HG02840 (cell line): ENCODE results near the gene FREY1.

Experiments used
- ATAC-seq: cut with Tn5 transposase; IDR thresholded peaks from one replicate; pipeline ENCODE4 v1.9.1; 2021; ENCODE audit warnings: mild to moderate bottlenecking, moderate library complexity, moderate number of reproducible peaks; ENCODE audit not compliant: unreplicated experiment, low FRiP score

The FREY1 gene

DNA sequence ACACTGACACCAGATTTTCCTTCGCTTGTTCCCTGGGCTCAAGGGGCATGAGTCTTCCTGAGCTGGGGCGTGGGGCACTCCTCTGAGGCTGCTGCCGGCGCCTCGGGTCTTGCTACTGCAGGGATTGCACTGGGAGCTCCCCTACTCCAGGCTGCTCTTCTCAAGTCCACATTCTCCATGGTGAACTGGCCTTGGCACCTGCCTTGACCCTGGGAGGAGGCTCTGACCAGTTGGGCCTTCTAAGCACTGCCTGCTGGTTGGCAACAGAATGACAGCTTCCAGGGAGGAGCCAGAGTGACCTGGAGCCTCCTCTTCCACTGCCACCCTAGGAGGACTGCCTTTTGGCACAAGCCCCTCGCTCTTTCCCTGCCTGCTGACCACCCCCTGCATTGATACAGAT, 9.5 kb downstream of the FREY1 start:
- no peak for ATAC-seq

DNA sequence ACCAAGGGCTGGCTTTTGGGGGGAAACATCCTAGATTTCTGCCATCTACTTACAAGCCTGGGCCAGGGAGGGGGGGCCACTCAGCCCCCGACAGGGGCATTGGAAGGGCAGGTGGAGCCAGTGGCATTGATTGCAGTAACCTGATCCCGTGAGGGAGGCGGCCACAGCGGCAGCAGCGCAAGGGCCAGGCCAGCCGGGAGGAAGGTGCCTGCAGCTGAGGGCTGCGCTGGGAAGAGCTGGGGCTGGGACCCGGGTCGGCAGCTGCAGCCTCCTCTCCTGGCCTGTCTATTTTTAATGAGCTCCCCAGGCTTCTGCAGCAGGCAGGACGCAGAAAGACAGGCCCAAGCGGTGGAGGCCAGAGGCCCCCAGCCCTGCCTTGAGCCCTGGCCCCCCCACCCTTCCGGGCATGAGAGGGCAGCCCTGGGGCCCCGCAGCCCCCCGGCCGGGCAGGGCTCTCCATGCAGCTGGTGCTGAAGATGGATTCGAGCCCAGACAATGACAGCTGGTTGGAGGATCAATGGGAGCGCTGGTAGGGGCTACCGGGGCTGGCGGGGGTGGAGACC, 10.6 kb downstream of the FREY1 start:
- ATAC-seq = no peak

DNA sequence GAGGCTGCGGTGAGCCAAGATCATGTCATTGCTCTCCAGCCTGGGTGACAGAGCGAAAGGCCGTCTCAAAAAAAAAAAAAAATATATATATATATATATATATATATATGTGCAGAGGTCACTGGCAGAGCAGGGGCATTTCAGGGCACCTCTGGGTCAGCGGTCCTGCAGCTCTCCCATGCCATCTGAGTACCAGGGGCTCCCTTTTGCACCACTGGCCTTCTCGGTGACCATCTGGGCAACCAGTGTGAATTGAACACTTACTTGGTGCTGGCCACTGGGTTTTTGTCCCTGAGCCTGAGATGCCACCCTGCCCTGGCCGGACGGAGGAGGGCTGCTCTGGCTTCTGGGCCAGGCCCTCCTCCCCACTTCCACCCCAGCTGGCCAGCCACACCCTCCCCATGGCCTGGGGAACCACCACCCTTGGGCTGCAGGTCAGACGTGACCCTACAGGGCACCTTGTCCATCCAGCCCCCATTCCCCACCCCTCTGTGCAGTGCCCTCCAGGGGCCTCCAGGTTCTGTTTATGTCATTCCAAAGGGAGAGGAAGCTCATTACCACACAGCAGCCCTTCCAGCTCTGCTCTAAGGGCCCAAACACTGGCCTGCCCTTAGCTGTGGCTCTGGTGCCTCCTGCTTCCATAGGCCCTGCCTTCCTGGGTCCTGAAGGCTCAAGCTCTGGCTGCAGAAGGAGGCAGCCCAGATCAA, 11.4 kb downstream of the FREY1 start:
- no peak for ATAC-seq

DNA sequence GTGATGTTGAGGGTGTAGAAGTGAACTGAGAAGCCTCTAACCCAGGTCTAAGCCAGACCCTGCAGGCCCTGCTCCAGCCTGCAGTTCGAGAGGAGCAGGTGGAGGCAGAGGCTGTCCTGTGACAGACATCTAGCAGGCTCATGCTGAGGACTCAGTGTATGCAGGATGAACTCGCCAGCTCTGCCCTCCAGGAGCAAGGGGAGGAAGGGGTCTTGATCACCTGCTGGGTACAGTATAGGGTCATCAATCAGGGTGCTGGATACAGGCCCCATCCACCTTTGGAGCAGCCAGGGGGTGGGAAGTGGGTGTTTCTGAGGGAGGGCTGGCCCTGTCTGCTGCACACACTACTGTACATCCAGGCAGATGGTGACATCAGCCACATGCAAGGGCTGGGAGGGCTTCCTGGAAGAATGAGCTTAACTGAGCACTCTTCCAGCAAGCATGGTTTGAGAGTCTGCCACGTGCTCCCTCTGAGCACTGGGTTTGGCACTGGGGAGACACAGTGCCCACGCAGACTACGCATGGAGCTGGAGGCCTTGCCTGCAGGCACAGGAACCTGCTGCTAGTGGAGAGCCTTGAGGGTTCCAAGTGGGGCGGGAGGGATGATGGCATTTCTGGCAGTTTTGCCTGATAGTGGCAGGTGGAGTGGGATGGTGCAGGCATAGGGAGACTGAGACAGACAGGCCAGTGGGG, 12.4 kb downstream of the FREY1 start:
- ATAC-seq = no peak

DNA sequence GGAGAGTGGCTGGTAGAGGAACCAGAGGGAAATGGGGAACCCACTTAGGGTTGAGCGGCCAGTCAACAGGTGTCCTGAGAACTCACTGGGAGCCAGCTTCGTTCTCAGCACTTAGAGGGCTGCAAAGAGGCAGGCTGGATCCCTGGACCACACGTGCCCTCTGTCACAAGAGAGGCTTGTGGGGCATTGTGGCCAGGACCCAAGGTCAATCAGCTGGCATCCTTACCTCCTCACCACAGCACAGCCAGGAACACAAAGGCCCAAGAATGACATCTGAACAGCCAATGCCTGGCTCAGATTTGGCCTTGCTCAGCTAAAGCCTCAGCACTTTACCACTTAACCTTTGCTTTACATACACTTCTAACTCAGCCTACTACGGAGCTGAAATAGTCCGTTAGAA, 14.2 kb downstream of the FREY1 start:
- no peak for ATAC-seq

DNA sequence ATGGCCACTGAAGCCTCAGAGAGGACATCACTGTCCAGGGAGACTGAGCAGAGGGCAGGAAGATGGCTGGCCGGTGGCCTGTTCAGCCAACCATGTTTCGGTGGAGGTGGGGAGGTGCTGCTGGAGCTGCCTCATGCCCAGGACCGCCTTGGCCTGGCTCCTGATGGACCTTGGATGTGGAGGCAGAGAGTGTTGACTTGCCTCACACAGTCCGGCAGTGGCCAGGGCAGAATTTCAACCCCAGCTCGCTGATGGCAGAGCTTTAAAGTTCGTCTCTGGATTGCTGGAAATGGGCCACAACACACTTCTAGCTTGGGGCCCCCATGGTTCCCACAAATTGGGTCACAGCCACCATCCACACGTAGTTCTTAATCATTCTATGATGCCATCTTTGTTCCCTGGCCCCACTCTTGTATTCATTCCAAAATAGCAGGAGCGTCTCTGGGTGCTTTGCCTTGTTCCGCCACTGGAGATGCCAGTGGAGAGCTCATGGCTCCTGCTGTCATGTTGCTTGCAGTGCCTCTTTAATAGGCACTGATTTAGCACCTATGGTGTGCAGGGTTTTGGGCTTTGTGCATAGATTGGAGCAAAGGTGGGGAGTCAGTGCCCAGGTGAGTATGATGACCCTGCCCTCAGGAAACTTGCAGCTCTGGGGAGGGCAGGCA, 16.1 kb downstream of the FREY1 start:
- ATAC-seq = no peak

DNA sequence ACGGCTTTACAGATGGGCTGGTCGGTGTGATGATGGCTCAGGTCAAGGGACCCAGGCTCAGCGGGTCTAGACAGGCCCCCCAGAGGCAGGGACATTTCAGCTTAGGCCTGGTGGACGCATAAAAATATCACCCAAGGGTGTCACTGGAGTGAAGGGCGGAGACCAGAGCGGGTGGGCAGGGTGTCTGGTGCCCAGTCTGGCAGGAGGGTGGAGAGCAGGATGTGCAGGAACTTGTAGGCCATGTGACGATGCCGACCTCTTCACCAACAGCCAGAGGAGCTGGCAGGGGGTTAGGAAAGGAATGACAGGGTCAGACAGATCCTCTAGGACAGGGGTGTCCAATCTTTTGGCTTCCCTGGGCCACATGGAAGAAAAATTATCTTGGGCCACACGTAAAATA, 17.1 kb downstream of the FREY1 start:
- ATAC-seq = no peak

DNA sequence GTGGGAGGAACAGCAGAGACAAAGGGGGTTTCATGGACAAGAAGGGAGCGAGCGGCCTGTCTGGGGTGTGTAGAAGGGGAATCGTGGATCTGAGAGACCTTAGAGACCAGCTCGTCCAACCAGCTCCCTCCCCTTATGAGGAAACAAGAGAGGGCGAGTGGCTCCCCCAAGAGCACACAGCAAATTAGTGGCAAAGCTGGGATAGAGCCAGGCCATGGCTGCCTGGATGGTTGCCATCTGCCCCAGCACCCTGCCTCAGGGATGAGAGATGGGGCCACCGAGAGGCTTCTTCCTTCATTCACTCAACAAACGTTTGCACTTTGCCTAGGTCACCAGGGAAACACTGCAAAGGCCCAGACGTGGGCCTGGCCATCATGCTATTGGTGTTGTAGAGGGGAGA, 17.5 kb downstream of the FREY1 start:
- no peak for ATAC-seq

DNA sequence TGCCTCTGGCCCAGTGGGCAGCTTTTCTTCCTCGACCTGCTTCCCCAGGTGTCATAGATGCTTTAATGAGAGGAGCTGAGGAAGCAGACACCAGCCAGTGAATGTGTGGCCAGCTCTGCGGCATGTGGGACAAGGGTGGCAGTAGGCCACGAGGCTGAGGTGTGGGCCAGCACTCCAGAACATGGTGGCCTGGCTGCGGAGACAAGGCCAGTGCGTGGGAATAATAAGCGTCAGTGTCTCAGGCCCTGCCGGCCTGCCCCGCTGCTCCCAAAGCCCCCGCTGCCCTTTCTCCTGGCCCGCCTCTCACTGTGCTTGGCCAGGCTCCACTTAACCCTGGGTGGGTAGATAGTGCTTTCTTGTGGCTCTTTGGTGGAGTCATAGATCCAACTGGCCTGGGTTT, 19.5 kb downstream of the FREY1 start:
- no peak for ATAC-seq

DNA sequence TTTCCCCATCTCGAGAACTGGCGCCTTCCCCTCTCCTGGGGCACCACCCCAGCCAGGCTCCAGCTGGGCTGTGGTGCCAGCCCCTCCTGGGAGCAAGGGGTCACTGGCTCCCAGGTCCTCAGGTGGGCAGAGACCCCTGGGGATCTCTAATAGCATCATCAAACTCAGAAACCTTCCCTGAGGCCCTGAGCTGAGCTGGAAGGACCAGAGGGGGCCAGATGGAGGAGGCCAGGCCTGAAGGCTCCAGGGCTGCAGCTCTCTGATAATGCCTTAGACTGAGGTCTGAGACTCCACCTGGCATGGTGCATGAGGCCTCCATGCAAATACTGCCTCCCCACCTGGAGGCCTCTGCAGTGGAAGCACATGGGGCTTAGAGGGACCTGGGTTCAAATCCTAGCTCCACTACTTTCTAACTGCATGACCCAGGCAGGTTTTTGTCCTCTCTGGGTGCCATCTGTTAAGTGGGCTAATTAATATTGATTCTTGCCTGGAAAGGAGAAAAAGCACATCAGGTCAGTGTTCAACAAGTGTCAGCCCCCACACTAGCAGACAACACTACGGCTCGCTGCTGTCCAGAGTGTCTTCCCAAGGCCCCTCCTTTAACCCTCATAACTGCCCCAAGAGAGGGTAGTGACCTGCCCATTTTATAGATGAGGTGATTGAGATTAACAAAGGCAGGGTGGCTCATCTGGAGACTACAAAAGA, 20.1 kb downstream of the FREY1 start:
- ATAC-seq = no peak

DNA sequence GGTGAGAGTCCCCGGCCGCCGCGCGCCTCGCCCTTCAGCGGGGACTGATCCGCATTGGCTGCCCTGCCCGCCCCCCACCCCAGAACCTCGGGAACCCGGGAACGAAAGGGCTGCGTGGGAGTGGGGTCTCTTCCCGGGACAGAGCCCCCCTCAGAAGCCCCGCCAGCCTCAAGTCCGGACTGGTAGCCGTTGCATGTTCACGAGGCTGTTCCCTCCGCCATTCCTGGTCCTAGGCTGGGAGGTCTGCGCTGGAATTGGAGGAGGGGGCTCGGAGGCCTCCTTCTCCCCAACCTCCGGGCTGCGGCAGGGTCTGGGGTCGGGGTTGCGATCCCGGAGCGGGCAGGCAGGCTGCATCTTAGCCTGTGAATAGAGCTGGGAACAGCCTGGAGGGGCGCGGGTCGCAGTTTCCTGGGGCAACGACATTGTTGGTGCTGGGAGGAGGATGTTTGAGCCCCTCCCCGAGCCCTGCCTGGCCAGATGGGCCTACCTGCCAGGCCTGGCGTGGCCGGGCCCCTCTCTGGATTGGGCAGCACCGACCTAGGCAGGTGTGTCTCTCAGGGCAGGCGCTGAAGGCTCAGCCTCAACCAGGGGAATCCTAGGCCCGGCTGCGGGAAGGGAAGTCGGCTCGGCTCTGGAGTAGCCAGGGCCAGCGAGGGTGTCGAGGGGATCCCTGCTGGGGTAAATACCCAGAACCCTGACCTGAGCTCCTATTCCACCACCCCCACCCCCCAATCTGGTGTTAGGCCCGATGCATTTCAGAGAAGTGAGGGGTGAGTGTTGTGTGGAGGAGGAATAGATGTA, 20.9 kb downstream of the FREY1 start:
- no peak for ATAC-seq

DNA sequence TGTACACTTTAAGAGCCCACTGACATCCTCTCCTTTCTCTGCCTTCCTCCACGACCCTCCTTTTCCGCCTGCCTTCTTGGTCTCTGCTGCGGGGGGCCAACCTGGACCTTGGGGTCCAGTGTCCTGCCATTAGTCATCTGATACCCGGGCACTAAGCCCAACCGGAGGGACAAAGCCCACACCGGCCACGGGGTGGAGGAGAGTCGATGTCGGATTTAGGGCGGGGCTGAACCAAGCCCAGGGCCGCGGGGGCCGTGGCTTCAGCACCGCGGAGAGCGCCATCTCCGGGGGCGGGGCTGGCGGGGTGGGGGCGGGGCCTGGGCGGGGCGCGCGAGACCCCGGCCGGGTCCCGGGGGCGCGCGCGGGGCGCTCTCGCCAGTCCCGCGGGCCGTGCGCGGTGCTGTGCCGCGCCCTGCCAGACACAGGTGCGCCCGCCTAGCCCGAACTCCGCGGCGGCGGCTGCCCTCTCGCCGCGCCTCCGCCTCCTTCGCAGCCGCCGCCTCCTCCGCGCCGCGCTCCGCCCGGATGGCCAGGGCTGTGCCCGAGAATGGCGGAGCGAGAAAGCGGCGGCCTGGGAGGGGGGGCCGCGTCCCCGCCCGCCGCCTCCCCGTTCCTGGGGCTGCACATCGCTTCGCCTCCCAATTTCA, 21.7 kb downstream of the FREY1 start, which contains the start of gene MAPK8IP1:
MAPK8IP1 (plus strand) TSS at position 378 of the 647 bp plus-strand sequence; CDS start at position 548, 170 bp downstream.
- no peak for ATAC-seq

DNA sequence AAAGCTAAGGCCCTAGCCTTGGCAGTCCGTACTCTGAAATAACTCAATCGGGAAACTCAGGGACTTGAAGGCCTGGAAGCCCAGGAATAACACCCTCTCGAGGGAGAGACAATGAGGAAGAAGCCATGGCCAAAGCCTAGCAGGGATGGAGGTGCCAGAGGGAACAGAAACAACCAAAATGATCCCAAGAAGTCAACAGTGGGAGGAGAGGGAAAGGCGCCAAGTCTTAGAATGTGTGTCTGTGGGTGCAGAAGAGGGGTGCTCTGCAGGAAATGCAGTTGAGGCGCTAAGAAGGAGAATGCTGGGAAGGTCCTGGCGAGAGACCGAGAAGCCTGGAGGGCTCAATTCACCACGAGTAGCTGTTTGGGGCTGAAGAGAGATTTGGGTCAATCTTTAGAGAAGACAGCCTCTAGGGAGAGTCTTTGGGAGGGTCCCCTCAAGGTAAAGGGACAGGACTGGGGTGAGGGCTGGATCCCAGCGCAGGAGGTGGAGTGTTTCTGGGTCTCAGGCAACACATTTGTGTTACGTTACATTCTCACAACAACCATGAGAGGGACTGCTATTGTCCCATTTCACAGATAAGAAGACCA, 22.4 kb downstream of the FREY1 start:
- no peak for ATAC-seq

DNA sequence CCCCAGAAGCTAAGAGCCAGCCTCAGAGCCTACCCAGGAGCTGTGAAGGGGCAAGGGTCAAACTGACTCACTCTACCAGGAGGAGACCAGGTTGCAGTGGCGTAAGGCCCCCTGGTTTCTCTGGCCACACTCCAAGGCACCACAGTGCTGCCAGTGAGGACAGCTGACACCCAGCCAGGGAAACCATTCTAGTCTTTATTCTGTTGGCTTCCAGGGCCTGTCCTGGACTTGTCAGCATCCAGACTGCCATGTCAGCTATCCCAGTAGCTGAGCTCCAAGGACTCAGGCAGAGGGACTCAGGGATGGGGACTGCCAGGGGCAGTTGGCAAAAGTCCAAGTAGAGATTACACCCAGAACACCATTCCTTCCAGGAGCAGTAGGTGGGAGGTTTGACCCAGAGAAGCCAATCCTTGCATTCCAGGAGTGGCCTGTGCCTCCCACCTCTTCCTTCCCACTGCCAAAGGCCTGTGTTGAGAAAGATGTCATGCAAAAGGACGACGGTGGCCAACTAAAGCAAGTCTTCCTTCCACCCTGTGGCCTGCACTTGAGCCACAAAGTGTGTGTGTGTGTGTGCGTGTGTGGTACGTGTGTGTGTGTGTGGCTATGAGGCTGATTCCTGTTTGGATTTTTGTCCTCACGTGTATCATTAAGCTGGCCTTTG, 25.2 kb downstream of the FREY1 start:
- ATAC-seq = no peak

DNA sequence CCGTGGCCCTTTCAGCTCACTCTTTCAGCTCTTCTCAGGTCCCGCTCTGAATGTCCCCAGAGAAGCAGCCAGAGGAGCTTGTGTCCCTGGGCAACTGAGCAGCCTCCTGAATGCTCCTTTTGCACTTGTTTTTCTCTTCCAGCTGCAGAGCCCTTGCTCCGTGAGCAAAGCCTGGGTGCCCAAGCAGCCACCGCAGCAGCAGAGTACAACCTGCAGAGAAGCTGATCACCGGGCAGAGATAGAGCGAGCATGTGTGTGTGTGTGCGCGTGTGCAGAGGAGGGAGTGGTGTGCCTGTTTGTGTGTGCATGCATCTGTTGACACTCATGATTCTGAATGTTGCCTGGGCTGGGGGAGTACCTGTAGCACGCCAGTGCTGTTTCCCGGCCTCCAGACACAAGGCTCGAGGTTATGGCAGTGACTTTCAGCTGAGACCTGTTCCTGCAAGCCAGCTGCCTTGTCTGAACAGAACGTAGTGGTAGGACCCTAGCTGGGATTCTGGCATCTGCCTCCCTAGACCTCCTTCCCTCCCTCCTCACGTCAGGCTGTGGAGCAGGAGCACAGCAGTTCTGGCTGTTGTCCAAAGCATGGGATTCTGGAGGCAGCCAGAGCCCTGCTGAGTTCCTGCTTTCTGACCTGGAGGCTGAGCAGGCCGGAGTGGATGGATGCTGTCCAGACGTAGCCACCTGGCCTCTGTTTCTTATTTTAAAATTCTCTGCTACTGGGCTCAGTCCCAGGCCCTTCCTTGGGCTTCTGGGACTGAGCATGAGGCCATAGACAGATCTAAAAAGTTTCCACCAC, 26.1 kb downstream of the FREY1 start:
- ATAC-seq = no peak

DNA sequence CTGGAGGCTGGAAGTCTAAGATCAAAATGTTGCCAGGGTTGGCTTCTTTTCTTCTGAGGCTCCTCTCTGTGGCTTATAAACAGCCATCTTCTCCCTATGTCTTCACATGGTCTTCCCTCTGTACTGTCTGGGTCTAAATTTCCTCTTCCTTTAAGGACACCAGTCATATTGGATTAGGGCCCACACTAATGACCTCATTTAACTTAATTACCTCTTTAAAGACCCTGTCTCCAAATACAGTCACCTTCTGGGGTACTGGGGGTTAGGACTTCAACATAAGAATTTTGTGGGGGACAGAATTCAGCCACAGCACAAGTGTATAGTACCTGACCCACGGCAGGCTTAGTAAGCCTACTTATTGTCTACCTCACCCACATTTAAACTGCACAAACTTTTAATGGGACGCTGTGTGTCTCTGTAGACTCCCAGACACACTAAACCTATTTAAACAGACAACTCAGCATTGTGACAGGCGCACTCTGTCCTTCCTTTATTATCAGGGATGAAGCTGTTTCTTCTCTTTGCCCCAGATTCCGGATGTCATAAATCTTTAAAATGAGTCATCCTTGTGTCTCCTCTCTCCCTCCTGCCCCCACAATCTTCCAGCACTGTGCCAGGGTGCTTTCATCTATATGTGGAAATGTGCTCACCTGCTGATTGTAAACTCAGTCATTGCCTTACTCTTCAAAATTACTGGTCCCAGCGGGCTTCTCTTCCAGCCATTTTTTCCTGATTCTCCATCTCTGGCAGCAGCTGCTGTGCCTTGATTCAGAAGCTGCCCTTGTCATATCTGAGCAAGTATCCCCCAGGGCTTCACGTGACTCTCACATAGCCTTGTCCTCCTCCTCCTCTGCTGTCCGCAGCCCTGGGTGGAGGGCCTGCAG, 27.0 kb downstream of the FREY1 start:
- no peak for ATAC-seq

DNA sequence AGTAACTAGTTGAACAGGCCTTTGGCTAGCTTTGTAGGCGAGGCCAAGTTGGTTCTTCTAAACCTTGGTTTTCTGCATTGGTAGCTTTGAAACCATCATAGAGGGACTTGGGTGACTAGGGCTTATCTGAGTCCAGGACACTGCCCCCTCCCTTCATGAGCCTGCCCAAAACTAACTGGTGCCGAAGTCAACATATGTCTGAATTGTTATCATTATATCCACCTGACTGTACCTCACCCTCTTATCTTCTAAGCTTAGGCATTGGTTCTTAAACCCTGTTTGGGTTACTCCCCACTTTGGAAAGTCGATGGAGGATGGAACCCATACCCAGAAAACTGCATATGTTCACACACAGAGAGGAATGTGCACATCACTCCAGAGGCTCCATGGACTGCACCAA, 29.2 kb downstream of the FREY1 start:
- no peak for ATAC-seq
